Astrocyte of the cerebellum (primary cell): Measurements from ENCODE around the gene PLPP7.
"Not testable (repeated sequence)": the region's sequence is repeated elsewhere in the genome, so short reads cannot be mapped to it uniquely, and the experiment has no call there.

Source experiments
- DNase-seq: peaks from one replicate; pipeline ENCODE4 v3.0.0-alpha.2; 2011; ENCODE audit warnings: low read depth
- H3K4me3 ChIP-seq: 2 replicates; pipeline ENCODE4 v1.5.1; 2011; ENCODE audit warnings: mild to moderate bottlenecking, low read depth, low read length, moderate library complexity
- in situ Hi-C: cut with HindIII; loops from 2 replicates; pipeline ENCODE4 v1.10.0; 2017; ENCODE audit warnings: low sequenced_read_pairs
- TF ChIP-seq, protein P1 (sequence below): IDR thresholded peaks from 2 replicates; pipeline ENCODE4 v1.5.1; 2012; ENCODE audit warnings: low read length, low read depth, moderate library complexity, mild to moderate bottlenecking; ENCODE audit errors: missing control alignments

The PLPP7 gene

DNA sequence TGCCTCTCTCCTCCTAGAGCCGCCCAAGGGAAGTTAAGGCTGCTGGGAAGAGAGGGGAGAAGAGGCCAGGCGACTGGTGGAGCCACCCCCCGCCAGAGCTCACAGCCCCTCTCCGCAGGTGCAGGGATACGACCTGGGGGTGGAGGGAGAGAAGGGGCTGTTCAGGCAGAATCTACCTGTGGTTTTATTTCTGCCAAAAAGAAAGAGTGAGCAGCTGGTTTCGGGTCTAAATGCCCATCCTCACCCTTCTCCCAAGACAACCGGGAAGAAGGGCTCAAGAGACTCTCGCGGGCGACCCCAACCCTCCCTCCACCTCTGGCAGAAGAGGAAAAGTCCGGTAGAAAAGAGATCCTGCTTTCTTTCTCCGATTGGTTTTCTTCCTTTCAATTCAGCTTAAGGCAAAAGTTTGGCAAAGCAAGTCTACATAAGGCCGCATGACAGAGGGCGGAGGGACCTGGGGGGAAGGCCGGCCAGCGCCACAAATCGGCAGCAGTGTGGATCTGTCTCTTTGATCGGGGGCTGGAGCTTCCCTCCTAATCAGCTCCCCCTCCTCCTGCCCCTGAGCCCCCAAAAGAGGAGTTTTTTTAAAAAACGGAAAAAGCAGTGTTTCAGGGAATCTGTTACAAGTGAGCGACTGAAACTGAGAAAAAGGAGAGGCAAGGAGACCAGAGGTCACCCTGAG is 29.5 kb upstream of the PLPP7 start:
- DNase-seq, result no peak
- no peak overlapping the region for H3K4me3 ChIP-seq
- in situ Hi-C loops, result no loop called here
- TF ChIP-seq, protein P1, sequence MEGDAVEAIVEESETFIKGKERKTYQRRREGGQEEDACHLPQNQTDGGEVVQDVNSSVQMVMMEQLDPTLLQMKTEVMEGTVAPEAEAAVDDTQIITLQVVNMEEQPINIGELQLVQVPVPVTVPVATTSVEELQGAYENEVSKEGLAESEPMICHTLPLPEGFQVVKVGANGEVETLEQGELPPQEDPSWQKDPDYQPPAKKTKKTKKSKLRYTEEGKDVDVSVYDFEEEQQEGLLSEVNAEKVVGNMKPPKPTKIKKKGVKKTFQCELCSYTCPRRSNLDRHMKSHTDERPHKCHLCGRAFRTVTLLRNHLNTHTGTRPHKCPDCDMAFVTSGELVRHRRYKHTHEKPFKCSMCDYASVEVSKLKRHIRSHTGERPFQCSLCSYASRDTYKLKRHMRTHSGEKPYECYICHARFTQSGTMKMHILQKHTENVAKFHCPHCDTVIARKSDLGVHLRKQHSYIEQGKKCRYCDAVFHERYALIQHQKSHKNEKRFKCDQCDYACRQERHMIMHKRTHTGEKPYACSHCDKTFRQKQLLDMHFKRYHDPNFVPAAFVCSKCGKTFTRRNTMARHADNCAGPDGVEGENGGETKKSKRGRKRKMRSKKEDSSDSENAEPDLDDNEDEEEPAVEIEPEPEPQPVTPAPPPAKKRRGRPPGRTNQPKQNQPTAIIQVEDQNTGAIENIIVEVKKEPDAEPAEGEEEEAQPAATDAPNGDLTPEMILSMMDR, result no peak

DNA sequence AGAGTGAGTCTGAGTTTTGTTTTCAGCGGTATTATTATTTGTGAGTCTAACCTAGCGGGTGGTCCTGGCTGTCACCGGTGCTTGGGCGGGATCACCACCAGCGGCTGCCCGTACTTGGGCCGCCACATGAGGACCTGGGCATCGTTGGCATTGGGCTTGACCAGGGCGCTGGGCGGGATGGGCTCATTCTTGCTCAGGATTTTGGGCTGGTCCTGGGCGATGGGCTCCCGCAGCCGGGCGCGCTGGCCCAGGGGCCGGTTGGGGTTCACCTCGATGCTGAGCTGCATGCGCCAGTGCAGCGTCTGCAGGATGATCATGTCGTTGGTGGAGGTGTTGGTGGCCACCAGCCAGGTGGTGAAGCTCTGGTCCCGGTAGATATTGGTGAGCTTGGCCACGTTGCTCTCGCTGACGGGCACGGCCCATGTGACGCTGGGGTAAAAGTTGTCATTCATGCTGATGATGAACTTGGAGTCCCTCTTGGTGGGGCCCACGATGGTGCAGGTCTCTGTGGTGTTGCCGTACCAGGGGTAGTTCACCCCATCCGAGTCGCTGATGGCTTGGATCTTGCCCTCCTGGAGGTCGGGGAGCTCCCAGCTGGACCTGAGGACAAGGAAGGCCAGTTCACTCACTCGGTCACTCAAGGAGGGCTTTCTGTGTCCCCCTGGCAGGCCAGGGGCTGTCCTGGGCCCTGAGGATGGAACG is 28.6 kb upstream of the PLPP7 start:
- no peak overlapping the region for H3K4me3 ChIP-seq
- TF ChIP-seq, protein P1, result no peak
- no peak for DNase-seq
- in situ Hi-C loops, result no loop called here

DNA sequence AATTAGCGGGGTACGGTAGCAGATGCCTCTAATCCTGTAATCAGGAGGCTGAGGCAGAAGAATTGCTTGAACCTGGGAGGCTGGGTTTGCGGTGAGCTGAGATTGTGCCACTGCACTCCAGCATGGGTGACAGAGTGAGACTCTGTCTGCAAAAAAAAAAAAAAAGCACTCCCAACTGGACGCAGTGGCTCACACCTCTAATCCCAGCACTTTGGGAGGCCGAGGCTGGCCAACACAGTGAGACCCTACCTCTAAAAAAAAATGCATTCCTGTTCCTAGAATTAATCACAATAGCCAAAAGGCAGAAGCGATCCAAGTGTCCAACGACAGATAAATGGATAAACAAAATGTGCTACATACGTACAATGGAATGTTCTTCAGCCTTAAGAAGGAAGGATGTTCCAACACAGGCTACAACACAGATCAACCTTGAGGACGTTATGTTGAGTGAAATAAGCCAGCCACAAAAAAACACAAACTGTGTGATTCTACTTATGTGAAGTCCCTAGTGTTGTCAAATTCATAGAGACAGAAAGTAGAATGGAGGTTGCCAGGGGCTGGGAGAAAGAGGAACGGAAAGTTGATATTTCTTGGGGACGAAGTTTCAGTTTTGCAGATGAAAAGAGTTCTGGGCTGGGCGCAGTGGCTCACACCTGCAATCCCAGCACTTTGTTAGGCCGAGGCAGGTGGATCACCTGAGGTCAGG is 27.0 kb upstream of the PLPP7 start:
- no peak overlapping the region for H3K4me3 ChIP-seq
- TF ChIP-seq, protein P1, result no peak
- DNase-seq, result no peak
- in situ Hi-C loops, result no loop called here

DNA sequence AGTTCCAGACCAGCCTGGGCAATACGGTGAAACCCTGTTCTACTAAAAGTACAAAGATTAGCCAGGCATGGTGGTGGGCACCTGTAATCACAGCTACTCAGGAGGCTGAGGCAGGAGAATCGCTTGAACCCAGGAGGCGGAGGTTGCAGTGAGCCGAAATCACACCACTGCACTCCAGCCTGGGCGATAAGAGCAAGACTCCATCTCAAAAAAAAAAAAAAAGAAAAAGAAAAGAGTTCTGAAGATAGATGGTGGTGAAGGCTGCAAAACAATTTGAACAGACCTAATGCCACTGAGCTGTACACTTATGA is 26.5 kb upstream of the PLPP7 start:
- DNase-seq, in situ Hi-C loops, H3K4me3 ChIP-seq: not testable (repeated sequence)

DNA sequence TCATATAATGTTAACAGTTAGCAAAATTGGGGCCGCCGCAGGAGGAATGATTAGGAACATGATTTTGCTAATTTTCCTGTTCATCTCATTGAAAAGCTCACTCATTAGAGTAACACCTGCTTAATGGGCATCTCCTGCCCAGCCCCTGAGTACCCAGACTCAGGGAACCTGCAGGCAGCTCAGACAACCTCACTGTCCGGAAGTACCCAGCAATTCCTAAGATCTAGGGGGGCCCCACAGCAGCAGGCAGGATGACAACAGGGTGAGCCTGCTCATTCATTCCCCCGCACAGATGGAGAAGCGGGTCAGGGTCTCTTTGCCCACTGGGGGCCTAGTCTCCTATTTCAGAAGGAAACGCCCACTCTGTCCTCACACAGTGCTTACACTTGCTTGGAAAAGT is 25.8 kb upstream of the PLPP7 start:
- TF ChIP-seq, protein P1, result no peak
- H3K4me3 ChIP-seq, result no peak overlapping the region
- in situ Hi-C loops, result no loop called here
- no peak for DNase-seq

DNA sequence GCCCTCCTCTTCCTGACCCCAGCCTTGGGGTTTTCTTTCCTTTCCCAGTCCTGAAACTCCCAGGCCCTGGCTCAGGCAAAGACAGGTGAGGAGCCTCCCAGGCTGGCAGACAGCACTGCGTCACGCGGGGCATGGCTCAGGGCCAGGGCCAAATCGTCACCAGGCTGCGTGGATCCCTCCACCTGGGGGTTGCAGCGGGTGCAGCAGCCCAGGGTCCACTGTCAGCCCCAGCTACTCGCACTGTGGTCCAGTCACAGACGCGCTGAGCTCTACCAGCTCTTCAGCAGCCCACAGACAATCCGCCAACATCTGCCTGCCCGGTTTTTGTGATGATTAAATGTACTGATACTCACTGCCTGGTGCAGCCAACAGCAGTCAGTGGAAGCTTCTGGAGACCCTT is 25.3 kb upstream of the PLPP7 start:
- no peak for DNase-seq
- TF ChIP-seq, protein P1, result no peak
- in situ Hi-C loops, result no loop called here
- no peak overlapping the region for H3K4me3 ChIP-seq
